GM12873 (cell line): ENCODE data around the gene PRDM13.

Source experiments
- TF ChIP-seq, protein P1 (sequence below): IDR thresholded peaks from 2 replicates; pipeline ENCODE4 v1.5.1; 2012; ENCODE audit warnings: low read depth, mild to moderate bottlenecking, moderate library complexity, low read length, control low read depth; ENCODE audit not compliant: insufficient read depth; ENCODE audit errors: missing control alignments

Gene PRDM13

DNA sequence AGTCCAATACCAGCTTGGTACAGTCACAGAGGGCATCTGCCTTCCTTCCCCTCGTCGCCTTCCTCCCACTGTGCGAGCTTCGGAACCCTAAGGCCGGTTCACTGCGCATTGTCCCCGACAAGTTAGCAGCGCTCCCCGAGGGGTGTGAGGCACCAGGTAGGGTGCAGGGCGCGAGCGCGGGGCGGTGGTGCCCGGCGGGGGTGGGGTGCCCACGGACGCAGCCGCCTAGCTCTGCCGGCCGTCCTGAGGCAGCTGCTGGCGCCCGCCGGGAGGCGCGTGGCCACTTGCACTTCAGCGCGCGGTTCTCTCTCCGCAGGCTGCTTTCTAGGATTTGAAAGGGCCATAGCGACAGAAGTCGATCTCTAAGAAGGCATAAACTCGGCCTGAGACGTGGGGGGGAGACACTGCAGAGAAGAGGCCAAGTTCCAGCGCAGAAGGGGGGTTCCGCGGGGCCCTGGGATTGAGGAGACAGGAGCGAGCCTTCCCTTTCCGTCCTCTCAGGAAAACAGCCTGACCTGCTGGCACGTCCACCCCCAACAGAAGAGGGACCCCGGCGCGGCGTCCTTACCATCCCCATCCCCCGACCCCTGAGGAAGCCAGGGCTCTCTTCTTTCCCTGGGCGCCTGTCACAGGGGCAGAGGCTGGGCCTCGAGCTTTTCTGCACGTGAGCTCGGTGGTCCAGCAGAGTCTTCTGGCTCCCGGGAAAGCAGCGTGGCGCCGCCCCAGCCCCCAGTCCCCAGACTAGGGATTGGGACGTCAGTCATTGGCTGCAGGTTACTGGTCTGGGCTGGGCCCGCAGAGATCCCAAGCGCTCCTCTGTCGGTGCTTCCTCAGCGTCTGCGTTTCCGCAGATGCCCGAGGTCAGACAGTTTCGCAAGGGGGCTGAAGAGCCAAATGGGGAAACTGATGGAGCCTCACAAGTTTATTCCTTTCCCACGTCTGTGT lies 15.6 kb upstream of the PRDM13 start:
- TF ChIP-seq, protein P1, sequence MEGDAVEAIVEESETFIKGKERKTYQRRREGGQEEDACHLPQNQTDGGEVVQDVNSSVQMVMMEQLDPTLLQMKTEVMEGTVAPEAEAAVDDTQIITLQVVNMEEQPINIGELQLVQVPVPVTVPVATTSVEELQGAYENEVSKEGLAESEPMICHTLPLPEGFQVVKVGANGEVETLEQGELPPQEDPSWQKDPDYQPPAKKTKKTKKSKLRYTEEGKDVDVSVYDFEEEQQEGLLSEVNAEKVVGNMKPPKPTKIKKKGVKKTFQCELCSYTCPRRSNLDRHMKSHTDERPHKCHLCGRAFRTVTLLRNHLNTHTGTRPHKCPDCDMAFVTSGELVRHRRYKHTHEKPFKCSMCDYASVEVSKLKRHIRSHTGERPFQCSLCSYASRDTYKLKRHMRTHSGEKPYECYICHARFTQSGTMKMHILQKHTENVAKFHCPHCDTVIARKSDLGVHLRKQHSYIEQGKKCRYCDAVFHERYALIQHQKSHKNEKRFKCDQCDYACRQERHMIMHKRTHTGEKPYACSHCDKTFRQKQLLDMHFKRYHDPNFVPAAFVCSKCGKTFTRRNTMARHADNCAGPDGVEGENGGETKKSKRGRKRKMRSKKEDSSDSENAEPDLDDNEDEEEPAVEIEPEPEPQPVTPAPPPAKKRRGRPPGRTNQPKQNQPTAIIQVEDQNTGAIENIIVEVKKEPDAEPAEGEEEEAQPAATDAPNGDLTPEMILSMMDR, result no peak

DNA sequence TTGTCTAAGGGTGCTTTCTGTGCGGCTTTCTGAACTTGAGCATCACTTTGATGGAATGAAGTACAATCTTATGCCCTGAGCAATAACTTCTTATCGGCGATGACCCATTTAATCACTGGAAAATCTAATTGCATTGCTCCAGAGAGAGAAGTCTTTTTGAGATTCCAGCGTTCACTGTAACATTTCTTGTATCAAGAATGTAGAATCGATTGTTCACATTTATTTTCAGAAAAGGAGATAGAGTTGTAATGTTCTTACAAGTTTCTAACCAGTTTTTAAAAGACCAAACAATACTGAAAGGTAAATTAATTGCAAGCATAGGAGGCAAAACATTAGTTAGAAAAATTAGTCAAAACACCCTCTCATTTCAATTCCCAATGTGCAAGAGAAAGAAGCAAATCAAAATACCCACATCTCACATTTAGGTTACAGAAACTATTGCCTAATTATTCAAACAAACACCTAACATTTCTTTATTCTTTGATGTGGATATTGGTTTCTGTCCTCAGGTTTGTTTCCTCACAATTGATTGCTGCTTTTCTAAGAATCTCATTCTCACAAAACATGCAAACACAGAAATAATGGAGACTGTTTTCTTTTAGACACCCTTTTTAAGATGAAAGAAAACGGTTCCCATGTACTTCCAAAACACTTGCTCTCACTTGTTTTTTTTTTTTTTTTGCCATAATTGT lies 14.8 kb upstream of the PRDM13 start:
- TF ChIP-seq, protein P1, result no peak

DNA sequence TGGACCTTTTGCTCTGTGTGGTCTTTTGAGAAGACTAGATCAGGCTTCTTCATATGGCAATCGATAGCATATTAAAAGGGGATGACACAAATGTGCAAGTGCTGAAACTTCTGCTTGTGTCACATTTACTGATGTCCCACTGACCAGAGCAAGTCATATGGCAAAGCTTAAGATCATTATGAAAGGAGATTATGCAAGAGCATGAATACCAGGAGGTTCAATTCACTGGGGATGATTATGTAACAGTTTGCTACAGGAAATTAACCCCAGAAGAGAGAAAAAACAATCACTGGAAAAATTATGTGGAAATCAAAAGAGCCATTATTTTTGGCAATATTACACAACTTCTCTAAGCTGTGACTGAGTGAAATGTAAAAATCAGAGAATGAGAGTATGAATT lies 13.7 kb upstream of the PRDM13 start:
- TF ChIP-seq, protein P1, result no peak

DNA sequence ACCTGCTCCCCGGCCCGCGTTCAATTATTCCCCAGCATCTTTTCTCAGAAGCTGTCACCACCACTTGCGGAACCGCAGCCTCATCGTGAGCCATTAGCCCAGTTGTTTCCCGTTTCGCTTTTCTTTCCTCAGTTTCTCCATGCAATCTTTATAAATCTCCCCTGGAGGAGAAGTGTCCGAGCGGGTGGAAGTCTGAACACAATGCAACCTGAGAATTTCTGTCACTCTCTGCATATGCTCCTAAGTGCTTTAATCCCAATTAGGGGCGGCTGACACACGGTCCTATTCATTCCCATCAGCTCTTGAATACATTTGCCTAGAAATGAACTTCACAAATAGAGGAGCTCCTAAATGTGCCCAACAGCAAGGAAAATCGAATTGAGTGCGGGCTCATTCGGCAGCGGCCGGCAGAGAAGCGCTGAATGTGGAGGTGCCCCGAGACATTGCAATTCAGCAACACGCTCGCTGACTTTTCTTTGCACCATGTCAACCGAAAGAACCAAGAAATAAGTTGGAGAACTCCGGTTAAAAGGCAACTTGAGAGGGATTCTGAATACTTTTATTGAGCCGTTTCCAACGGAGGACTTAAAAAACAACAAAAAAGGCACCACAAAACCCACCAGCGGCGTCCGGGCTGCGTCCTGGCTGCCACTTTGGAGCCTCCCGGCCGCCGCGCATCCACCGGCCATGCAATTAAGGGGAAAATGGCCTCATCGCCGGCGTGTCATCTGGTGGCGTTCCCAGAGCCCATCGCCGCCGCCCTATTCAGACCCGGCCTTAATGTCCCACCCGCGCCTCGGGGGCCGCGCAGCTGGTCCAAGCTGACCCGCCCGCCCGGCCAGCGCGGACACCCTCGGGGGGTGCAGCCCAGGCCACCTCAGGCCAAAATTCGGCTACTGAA lies 3.9 kb upstream of the PRDM13 start:
- TF ChIP-seq, protein P1, result no peak

DNA sequence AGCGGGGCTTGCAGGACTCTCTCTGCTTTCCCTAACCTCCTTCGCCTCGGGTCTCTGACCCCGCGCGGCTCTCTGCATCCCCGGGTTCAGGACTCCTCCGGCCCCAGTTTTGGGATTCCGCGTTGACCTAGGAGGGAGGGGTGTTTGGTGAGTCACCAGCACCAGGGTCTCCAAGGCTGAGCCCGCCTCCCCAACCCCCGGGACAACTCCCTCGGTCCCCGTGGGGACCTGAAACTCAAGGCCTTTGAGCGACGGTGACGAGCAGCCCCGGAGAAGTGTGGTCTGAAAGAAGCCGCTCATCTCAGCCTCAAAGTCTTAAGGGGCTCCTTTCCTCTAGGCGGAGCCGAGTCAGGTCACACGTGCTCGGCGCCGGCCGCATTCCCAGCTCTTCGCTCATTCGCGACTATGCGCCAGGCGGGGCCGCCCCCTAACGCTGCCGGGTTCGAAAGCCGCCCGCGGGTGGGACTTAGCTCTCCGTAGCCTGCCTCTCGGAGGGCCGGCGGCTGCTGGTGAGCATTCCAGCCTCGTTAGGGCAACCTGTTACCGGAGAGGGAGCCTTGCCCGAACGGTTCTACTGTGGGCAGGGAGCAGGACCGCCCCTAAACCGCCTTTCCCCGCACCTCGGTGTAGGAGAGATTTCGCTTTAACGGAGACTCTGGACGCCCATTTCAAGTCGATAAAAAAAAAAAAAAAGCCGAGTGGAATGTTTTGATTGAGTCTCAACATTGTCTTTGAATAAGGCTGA lies 3.0 kb upstream of the PRDM13 start:
- TF ChIP-seq, protein P1, result no peak

DNA sequence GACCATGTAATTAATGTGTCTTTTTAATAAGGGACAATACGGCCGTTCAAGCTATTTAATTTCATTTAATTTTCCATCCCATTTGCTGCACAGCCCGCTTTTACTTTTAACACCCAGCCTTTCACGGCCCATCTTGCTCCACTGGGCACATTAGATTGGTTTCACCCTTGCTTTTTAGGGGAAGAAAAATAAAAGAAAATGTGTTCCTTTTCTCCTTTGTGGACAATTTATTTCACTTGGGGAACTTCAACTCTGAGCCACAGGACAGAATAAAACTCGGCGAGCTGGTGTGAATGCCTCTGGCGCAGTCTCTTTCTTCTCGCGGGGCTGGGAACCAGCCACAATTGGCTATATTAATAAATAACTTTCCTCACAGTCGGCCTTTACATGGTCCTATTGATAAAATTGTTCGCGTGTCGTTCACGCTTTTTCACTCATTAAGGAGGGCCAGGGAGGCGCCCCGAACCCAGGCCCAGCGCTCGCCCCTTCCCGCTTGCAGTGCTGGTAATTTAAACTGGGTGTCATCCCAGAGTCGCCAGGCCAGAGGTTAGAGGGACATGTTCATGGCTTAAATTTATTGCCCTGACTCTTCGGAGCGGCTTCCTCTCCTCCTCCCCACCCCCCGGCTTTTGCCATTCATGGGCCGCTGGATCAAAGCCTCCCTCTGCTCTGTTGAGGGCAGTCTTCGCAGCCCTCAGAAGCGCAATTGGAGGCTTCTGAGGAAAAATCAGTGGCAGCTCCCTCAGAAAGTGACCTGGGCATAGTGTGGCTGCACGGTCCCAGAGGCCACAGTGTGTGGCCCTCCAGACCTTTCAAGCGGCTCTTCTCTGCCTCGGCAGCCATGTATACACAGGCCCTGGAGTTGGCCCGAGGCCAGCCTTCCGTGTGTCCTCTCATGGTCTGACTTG lies 2.2 kb upstream of the PRDM13 start:
- TF ChIP-seq, protein P1, result no peak
